IMR-90 (cell line): Measurements from ENCODE around the gene SERPINA4.

Experiments
- CEBPB ChIP-seq: IDR thresholded peaks from 2 replicates; pipeline ENCODE4 v1.6.1; 2012; ENCODE audit warnings: low read depth, low read length, improper control_type of control experiment
- CHD1 ChIP-seq: IDR thresholded peaks from 2 replicates; pipeline ENCODE4 v1.6.1; 2012; ENCODE audit warnings: low read depth, low read length, improper control_type of control experiment
- CTCF ChIP-seq: conservative IDR thresholded peaks from 2 replicates; pipeline ENCODE4 v1.5.1; 2012; ENCODE audit warnings: mild to moderate bottlenecking, low read depth, low read length, improper control_type of control experiment
- ELK1 ChIP-seq: fragments of 150-350 bp; IDR thresholded peaks from 2 replicates; pipeline ENCODE4 v1.6.1; 2016; ENCODE audit warnings: low read depth, mild to moderate bottlenecking, low read length, moderate library complexity, borderline replicate concordance
- MAFK ChIP-seq: IDR thresholded peaks from 2 replicates; pipeline ENCODE4 v1.6.1; 2012; ENCODE audit warnings: low read depth, low read length, improper control_type of control experiment
- POLR2A ChIP-seq: IDR thresholded peaks from 2 replicates; pipeline ENCODE4 v1.6.1; 2012; ENCODE audit warnings: mild to moderate bottlenecking, low read depth, low read length
- RFX5 ChIP-seq: IDR thresholded peaks from 2 replicates; pipeline ENCODE4 v1.8.0; 2012; ENCODE audit warnings: low read depth, mild to moderate bottlenecking, low read length, moderate library complexity
- SMC3 ChIP-seq: fragments of 150-350 bp; IDR thresholded peaks from 2 replicates; pipeline ENCODE4 v1.6.1; 2016; ENCODE audit warnings: low read depth, mild to moderate bottlenecking, antibody characterized with exemption, low read length, moderate library complexity

GRCh38 chr14:94569381-94570001, 8.2 kb downstream of the SERPINA4 start:
- TF ChIP-seq CTCF: no peak
- no peak for TF ChIP-seq POLR2A
- no peak for TF ChIP-seq RFX5
- no peak for TF ChIP-seq ELK1
- TF ChIP-seq CEBPB: no peak
- no peak for TF ChIP-seq SMC3
- TF ChIP-seq MAFK: no peak
- TF ChIP-seq CHD1: no peak
